Measurements from ENCODE around the gene RBCK1. TPM values are rescaled to one million over a fixed set of nuclear protein-coding genes. Genes with fewer than 3 reads are reported as not detected.
A peak's percentile ranks its signal among the peaks of the same experiment; 100 is the strongest.

RBCK1 gene
- total and polyA plus RNA-seq, 9 of the 15 experiments (the other 6 are each of a cell fraction or from before 2014, with no cell fraction given), result 5.9 to 59.3 (median 26.5) TPM

- no peak for TF ChIP-seq ZNF449 (CRISPR knock-in tag; IDR thresholded peaks at IDR 0.05)
- no peak for TF ChIP-seq GTF2B (IDR thresholded peaks at IDR 0.05; ENCODE audit: extremely low read depth, insufficient read length)
- TF ChIP-seq ZBTB49 (CRISPR knock-in tag; IDR thresholded peaks at IDR 0.05; ENCODE audit: borderline replicate concordance), result no peak
- peak; percentile 72; the same call in 1 of the 2 replicates for TF ChIP-seq MTA1 (IDR thresholded peaks at IDR 0.05; ENCODE audit: borderline replicate concordance)
- no peak for TF ChIP-seq PTBP1 (IDR thresholded peaks at IDR 0.05; ENCODE audit: low read depth, low read length)
- no peak for TF ChIP-seq FOXM1 (IDR thresholded peaks at IDR 0.05; ENCODE audit: low read depth)
- no peak for TF ChIP-seq FOXM1 (CRISPR knock-in tag; IDR thresholded peaks at IDR 0.05; ENCODE audit: low read depth)
- TF ChIP-seq ZNF551 (CRISPR knock-in tag; IDR thresholded peaks at IDR 0.05), result no peak
- 0 out of 4 replicates have a peak, but pooled peaks of 1 of the 2 experiments have one; percentile 21 for TF ChIP-seq FOXK2 (conservative IDR thresholded peaks at IDR 0.05 in 1 of 2, IDR thresholded peaks at IDR 0.05 in 1 of 2; ENCODE audit: low read depth in 2 of 2)
- TF ChIP-seq ZNF311 (CRISPR knock-in tag; IDR thresholded peaks at IDR 0.05), result no peak
- TF ChIP-seq BRD4 (IDR thresholded peaks at IDR 0.05), result no peak
- peak; percentile 90 to 97 for TF ChIP-seq TRIM24 (IDR thresholded peaks at IDR 0.05)
- no peak for TF ChIP-seq YY1 (IDR thresholded peaks at IDR 0.05; ENCODE audit: borderline replicate concordance in 1 of 3, control insufficient read depth in 1 of 3, extremely low read depth in 1 of 3, insufficient read depth in 3 of 3, insufficient read length in 1 of 3, insufficient replicate concordance in 2 of 3, low read depth in 1 of 3, low read length in 2 of 3)
- TF ChIP-seq NR0B1 (IDR thresholded peaks at IDR 0.05; ENCODE audit: partially characterized antibody), result no peak
- TF ChIP-seq POLR2AphosphoS2 (IDR thresholded peaks at IDR 0.05; ENCODE audit: low read length), result no peak
- TF ChIP-seq HMG20A (CRISPR knock-in tag; conservative IDR thresholded peaks at IDR 0.05), result no peak
- peak; percentile 62; the same call in 1 of the 2 replicates for TF ChIP-seq ETV1 (tag; conservative IDR thresholded peaks at IDR 0.05; ENCODE audit: low read depth)
- TF ChIP-seq ZC3H4 (CRISPR knock-in tag; IDR thresholded peaks at IDR 0.05; ENCODE audit: borderline replicate concordance), result no peak
Observed at GRCh38 chr20:401682-402495, 6.2 kb upstream of the RBCK1 start (continued).
